Activated naive CD4-positive, alpha-beta T cell (primary cell): ENCODE data around the gene TMEM178B.
"Not testable (repeated sequence)": the region's sequence is repeated elsewhere in the genome, so short reads cannot be mapped to it uniquely, and the experiment has no call there.

Experiments
- DNase-seq, 4 experiments: peaks; one replicate each; lab custom pipeline; 2025; lab: John Stamatoyannopoulos, UW

The TMEM178B gene

DNA sequence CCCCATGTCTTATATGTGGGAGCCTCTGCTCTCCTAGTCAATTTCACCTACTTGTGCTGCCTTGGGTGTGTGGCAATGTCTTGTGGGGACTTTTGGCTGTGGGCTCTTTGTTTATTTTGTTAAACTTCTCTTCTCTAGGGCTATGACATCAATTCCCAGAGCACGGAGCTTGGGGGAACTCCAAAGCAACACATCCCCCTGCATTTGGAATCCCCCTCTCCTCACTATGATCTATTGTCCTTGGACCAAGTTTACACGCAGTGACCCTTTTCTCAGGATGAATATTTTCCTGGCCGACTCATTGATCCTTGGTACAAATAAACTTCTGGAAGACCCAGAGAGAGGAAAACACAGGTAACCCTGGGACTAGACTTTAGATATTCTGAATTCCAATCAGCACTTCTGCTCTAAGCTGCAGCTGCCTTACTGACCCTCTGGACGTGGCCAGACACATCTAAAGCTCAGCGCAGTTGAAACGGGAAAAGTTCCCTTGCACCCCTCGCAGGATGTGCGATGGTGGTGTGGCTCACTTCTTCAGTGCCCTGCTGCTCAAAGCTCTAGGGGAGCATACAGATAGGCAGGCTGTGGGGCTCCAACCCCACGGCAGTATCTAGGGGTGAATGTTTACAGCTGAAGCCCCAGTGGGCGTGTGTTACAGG, 110.8 kb downstream of the TMEM178B start:
- DNase-seq: no peak

DNA sequence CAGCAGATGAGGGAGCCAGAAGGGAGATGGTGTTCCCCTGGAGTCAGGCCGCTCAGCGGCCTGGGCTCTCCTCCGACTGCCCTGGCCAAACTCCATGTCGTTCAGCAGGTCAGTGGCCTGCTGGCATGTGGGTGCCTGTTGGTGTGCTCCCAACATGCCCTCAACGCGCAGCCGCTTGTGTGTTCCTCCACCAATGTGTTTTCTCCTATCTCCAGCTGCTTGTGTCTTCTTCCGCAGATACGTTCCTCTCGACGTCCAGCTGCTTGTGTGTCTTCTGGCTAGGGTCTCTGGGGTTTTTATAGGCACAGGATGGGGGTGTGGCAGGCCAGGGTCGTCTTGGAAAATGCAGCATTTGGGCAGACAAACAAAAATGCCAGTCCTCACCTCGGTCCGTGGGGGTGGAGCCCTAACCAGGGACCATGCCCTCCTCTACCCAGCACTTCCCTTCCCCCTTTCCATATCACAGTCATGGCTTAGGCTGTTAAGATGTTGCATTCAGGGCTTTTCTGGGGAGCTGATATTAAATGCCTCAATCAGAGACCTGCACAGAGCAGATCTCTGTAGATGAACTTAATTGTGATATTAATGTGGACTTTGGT, 111.6 kb downstream of the TMEM178B start:
- no peak for DNase-seq

DNA sequence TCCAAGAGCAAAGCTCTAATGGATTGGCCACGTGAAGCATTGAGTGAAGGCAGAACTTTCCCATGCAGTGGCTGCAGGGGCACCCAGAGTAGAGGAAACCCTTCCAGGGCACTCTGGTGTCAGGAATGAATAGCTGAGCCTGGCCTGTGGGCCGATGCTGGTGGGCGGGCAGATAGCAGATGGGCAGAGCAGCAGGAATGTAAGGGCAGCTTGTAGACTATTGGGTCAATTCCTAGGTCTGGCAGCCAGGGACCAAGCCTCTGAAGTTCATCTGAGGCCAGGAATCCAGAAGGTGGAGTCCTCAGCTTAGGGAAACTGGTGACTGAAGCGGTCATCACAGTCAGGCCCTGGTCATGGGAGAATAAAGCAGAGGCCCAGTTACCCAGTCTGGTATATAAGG, 115.4 kb downstream of the TMEM178B start:
- no peak for DNase-seq

DNA sequence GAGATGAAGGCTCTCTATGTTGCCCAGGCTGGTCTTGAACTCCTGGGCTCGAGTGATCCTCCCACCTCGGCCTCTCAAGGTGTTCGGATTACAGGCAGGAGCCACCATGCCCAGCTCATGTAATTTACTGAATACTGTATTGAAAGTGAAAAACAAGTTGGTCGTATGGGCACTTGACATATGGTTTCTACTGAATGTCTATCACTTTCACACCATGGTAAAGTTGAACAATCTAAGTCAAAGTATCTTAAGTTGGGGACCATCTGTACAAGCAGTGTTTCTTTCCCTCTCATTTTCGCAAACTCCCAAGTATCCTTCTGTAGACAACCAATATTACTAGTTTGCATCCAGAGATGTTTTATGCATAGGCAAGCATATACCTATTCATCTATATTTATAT, 116.6 kb downstream of the TMEM178B start:
- DNase-seq: no peak

DNA sequence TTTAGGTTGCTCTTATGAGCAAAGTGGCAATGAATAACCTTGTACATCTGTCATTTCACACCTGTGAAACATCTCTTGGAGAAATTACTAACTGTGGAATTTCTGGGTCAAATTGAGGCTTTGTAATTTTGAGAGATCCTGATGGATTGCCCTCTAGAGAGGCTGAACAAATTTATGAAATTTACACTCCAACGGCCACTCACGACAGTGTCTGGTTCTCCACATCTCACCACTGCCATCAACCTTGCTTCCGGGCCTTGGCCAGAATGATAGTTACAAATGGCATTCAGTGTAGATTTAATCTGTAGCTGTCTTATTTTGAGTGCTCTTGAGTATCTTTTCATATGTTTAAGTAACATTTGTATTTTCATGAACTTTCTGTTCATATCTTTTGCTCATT, 117.4 kb downstream of the TMEM178B start:
- no peak for DNase-seq

DNA sequence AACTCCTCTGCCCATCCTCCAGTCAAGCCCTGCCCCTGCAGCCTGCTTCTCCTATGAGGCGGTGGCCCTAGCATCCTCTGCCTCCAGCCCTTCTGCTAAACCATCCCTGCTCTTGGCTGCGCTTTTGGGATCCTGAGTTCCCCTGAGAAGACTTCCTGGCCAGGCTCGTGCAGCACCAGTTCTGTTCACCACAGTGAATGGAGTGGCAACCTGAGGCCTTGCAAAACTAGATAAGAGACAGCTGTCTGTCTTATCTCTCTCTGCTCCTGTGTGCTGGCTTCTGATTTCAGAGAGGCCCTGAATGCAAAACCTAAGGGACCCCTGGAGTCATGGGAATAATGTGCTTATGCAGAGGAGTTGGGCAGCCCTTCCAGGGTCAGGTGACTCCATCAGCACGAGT, 119.2 kb downstream of the TMEM178B start:
- no peak for DNase-seq

DNA sequence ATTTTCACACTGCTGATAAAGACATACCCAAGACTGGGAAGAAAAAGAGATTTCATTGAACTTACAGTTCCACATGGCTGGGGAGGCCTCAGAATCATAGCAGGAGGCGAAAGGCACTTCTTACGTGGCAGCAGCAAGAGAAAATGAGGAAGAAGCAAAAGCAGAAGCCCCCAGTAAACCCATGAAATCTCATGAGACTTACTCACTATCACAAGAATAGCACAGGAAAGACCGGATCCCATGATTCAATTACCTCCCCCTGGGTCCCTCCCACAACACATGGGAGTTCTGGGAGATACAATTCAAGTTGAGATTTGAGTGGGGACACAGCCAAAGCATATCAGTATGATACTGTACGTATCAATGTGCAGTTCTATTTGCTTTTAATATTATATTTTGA, 121.9 kb downstream of the TMEM178B start:
- DNase-seq: not testable (repeated sequence)

DNA sequence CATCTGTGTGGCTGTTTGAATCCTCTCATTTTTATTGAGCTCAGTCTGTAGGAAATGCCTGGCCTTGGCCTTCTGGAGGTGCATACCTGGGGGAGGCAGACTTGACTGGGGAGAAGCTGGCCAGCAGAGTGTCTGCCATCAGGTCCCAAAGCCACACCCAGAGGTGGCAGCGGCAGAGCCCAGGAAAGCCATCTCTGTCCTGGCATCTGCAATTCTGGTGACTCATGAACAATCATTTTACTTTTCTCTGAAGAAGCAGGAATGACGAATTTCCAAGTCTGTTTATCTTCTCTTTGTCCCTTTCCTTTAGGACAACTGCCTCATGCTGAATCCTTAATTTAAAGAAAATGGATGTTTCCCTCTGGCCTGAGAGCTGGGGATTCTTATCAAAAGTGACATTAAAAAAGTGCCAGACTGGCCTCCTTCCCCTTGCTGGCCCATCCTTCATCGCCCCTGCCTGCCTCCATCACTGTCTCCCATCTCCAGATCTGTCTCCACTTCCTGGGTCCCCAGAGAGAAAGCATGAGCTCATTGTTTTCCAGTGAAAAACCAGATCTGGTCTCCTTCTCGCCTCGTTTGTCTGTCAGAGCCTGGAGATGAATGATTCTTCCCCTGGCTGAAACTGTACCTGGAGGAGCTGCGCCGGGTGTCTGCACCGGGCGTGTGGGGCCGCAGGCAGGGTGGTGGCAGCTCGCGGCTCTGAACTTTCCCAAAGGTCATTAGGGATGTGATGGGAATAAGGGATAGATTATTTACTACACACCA, 124.5 kb downstream of the TMEM178B start:
- no peak for DNase-seq

DNA sequence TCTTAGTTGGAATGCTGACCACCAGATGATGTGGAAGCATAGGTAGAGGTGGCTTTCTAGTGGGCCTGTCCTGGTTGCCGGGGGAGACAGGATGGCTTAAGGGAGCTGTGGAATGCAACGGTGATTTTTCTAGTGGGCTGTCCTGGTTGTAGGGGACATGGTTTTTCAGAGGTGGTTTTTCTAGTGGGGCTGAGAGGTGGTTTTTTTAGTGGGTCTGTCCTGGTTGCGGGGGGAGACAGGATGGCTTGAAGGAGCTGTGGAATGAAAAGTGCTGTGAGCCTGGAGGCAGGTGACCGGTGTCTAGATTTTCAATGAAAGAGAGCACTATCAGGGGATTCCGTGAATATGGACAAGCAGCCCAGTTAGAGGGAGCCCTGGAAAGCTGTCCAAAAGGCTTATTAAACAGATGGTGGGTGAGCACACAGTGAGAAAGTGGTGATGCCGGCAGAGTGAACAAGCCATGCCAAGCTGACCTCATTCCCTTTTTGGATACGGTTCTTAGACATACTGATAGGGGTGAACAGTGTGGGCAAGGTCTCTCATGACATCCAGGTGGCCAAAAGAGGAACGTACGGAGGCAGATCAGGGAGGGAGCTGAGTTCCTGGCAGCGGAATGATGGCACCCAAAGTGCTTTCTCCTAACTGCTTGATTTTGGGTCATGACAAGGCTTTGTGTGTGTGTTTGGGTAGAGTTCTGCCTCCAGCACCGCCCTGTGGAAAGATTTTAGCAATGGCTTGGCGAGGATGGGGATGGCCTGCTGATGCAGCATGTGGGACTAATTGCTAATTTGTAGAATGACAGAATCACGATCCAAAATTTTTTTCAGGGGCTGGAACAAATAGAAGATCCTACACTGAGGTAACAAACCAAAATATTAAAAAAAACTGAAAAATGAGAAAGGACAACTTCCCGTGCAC, 126.6 kb downstream of the TMEM178B start:
- DNase-seq: no peak

DNA sequence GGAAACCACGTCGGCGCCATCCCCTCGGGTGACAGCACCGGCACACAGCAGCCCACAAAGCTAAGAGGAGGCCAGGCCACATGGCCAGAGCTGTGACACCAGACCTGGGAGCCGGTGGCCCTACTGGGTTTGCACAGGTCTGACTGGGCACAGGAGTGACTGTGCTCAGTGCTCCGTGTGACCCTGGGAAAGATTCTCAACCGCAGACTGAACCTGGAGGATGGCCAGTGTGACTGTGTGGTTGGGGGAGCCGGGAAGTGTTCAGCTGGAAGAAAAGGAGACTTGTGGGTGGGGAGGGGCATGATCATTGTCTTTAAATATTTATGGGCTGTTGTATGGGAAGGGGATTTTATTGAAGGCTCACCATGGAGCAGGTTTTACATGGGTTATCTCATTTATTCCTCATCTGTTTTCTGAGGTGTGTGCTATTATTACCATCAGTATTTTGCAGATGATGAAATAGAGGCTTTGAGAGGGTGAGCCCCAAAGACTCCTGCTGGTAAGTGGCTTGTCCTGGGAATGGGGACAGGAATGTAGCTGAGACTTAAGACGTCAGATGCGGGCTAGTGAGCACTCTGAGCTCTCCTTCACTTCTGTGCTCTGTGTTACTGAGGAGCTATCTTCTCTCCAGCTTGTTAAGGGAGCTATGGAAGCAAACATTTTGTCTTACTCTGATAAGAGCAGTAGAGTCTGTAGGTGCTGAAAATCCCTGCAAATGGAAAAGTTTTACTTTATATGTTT, 127.5 kb downstream of the TMEM178B start:
- no peak for DNase-seq

DNA sequence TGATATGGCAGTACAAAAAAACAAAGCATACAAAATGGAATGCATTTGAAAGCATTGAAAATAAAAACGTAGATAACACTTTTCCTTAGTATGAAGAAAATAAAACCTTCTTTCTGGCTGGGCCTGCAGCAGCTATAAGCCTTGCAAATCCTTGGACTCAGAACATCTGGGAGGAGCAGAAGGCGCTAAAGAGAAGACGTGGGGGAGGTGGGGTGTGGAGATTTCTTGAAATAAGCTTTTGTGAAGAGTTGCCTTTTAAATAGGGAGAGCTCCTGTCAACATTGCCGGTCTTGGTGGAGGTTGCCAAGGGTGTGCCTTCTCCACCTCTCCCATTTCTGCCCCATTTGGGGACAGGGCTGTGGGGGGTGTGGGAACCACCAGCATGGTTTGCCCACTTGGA, 128.7 kb downstream of the TMEM178B start:
- DNase-seq: no peak

DNA sequence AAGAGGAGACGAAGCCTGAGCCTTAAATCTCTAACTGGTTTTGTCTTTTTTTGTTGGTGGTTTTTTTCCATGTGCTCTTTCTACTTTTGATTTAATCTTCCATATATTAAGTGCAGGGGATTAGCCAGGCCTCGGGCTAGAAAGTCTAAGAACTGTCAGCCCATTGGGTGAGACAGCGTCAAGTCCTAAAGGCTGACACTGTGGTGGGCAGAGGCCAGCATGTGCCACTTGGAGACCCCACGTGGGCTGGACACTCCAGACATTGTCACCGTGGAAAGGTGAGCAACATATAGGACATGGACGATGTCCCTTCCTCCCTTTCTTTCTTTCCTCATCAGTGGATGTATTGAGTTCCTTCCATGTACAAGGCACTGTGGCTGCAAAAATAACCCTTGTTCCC, 129.3 kb downstream of the TMEM178B start:
- no peak for DNase-seq

DNA sequence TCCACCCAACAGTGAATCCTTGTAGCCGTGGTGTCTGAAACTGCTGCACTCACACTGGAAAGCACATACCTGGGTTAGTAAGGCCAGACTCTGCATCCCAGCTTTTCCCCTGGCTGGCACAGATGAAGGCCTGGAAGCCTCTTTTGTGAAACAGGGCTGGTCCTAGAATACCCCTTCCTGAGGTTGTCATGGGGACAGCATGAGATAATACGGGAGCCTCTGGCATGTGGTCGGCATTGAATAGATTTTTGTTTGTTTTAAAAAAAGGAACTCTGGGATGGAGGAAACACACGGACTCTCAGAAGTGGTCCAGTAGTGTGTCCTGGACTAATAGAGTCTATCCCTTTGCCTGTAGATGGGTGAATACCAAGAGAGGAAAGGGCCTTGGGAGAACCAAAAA, 129.7 kb downstream of the TMEM178B start:
- DNase-seq: no peak

DNA sequence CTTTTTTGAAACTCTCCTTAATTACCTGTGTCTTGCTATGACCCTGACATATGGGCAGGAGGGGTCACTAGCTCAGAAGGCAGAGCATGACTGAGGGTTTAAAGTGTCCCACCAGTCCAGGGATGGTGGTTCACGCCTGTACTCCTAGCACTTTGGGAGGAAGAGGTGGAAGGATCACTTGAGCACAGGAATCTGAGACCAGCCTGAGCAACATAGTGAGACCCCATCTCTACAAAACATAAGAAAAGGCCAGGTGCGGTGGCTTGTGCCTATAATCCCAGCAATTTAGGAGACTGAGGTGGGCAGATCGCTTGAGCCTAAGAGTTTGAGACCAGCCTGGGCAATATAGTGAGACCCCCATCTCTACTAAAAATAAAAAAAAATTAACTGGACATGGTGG, 133.8 kb downstream of the TMEM178B start:
- no peak for DNase-seq

DNA sequence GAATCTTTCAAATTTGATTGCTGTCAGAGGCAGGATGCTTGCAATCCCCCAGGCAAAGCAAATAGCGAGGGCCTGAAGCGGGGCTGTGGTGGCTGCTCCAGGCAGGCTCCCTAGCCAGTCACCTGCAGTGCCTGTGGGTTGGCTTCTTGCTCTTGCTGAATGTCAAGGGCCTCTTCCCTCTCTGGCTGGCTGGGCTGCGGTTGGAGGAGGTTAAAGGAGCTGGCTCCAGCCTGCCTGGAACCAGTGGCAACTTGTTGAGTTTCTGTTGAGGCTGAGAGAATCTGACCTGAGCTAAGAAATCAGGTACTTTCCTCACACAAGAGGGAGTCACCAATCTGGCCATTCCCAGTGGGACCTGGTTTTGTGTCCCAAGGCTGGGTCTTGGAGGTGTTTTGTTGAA, 134.7 kb downstream of the TMEM178B start:
- DNase-seq: no peak

DNA sequence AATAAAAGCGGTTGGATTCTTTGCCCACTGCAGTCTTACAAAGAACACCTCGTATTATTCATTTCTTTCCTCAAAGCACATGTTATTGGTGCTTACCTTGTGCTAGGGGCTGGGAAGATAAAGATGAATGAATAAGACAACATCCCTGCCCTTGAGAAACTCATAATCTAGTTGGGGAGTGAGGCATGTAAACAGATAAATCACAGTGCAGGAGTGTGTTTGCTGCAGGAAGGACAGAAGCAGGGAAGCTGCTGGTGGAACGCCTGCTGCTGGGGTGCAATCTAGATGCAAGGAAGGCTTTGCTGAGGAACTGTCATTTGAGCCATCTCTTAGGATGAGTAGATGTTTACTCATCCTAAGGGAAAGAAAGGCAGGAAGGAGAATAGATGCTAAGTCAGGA, 135.6 kb downstream of the TMEM178B start:
- no peak for DNase-seq

DNA sequence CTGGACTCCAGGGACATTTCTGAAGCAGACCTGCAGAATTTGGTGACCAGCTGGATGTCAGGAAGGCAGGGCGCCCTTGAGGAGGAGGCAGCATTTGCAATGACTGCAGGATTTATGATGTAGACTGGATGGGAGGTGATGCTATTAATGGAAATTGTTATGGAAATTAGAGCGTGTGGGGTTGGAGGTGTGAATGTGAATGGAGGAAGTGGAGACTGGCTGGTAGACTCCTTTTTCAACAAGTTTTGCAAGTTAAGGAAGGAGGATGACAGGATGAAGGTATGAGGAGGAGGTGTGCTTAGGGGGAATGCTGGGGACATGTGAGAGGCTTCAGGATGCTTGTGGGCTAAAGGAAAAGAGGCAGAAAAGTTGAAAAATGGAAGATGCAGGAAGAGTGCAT, 137.0 kb downstream of the TMEM178B start:
- DNase-seq: no peak

DNA sequence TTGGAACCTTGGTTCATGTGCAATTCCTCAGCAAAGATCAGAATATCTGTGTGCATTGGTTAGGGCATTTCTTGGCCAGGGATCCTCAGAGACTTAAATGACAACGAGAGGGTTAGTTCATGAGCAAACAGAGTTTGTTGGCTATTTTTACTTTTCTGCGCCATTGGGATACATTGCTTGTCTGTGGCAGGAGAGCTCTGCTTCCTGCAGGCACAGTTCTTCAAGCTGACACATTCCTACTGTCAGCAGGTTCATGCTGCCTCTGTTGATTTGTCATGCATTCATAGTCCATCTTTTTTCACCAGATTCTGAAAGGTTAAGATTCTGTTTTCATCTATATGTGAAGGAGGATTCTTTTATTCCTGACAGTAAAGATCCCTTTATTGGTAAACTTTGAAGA, 139.4 kb downstream of the TMEM178B start:
- no peak for DNase-seq

DNA sequence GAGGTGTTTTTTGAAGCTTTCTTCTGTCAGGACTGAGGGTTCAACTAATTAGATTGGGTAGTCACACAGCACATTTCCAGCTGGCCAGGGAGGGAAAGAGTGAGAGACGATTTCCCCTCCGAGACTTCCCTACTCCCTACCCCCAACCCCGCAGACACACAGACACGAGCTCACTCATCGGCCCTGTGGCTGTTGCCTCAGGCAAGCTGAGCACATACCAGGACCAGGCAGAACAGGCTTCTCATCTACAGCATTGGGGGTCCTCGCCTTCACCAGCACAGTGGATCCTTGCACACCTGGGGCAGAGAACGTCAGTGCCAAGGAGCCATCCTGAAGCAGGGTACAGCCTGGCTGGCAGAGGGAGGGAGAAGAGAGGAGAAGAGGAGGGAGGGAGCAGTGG, 144.1 kb downstream of the TMEM178B start:
- no peak for DNase-seq

DNA sequence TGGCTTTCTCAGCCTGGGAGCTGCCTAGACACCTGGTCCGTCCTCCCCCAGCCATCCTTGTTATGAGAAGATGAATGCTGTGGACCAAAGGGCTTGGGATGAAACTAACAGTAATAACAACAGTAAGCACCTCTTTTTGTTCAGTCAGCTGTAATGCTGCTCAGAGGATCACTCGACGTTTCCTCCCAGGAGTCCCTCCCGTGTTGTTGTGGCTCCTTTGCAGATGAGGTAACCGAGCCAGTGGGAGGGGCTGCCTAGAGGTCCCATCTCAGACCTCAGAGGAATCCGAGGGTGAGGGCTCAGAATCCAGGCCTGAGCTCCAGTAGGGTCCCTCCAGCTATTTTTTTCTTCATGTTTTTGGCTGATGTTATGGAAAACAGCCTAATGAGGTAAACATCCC, 145.1 kb downstream of the TMEM178B start:
- no peak for DNase-seq

DNA sequence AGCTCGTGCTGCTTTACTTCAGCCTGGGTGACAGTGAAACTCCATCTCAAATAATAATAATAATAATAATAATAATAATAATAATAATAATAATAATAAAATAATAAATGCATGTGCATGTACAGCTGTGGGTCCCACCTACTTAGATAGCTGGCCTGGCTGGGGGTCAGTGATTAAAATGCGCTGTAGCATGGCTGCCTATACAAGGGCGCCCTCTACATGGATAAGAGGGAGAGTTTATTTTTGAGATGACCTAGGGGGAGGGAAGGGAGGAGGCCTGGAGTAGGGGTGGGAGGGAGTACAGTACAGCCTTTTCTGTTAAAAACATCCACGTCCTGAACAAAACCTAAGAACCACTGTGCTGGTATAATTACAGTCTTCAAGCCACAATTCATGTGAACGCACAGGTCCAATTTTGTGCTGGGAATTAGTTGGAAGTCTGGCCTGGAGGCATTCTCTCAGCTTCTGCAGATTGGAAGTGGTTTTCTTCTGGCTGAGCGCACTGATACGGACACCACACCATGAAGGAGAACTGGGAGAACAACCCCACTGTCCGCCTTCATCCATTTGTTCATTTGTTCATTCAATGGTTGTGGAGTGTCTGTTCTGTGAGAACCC, 146.5 kb downstream of the TMEM178B start:
- no peak for DNase-seq
